Caco-2 (cell line): ENCODE measurements around the gene SRPK2. TPM values are rescaled to one million over a fixed set of nuclear protein-coding genes. Genes with fewer than 3 reads are reported as not detected.

Experiments
- BruUV-seq: library from RNA; stranded (reverse); fragments of 400-500 nt; replicated peaks from 2 replicates; lab custom pipeline; 2021; lab: Mats Ljungman, UMichigan
- CTCF ChIA-PET: fragments of 300-600 bp; sonication (Branson Sonifier 250); formaldehyde crosslinking; loops from one replicate; lab custom pipeline; 2022; ENCODE audit warnings: antibody characterized with exemption; lab: Charles Lee
- POLR2A ChIA-PET: fragments of 300-600 bp; sonication (Branson Sonifier 250); formaldehyde crosslinking; loops from one replicate; lab custom pipeline; 2022; ENCODE audit warnings: antibody characterized with exemption; lab: Charles Lee
- DNase-seq, 2 experiments: peaks; one replicate each; pipeline versions ENCODE4 v3.0.0 to v3.0.0-alpha.2; 2020 to 2022
- H3K27me3 ChIP-seq: replicated peaks from 2 replicates; pipeline ENCODE4 v1.6.0; 2011; ENCODE audit warnings: low read length; ENCODE audit not compliant: control insufficient read depth, insufficient read depth
- H3K36me3 ChIP-seq: 2 replicates; pipeline ENCODE4 v1.5.1; 2011; ENCODE audit warnings: low read length; ENCODE audit not compliant: control insufficient read depth, insufficient read depth
- H3K4me1 ChIP-seq: fragments of 250-450 bp; sonication (Bioruptor Pico); 2 replicates; pipeline ENCODE4 v1.5.1; 2020; ENCODE audit warnings: mild to moderate bottlenecking
- H3K4me3 ChIP-seq: 2 replicates; pipeline ENCODE4 v1.5.1; 2011; ENCODE audit warnings: low read depth, mild to moderate bottlenecking, control low read depth, low read length
- H3K9me3 ChIP-seq: fragments of 250-450 bp; sonication (Bioruptor Pico); 2 replicates; pipeline ENCODE4 v1.5.1; 2020; ENCODE audit warnings: mild to moderate bottlenecking, moderate library complexity
- H3K27ac Mint-ChIP-seq: one replicate; pipeline ENCODE4 v1.8.0; 2022; ENCODE audit warnings: mixed read lengths; ENCODE audit not compliant: unreplicated experiment
- H3K27me3 Mint-ChIP-seq: one replicate; pipeline ENCODE4 v1.8.0; 2022; ENCODE audit warnings: mixed read lengths; ENCODE audit not compliant: insufficient read depth, unreplicated experiment
- H3K36me3 Mint-ChIP-seq: one replicate; pipeline ENCODE4 v1.8.0; 2022; ENCODE audit warnings: mild to moderate bottlenecking, mixed read lengths; ENCODE audit not compliant: insufficient read depth, unreplicated experiment
- H3K4me1 Mint-ChIP-seq: one replicate; pipeline ENCODE4 v1.8.0; 2022; ENCODE audit warnings: low read depth, mixed read lengths; ENCODE audit not compliant: unreplicated experiment
- H3K4me3 Mint-ChIP-seq: one replicate; pipeline ENCODE4 v1.8.0; 2022; ENCODE audit warnings: mild to moderate bottlenecking, moderate library complexity, mixed read lengths; ENCODE audit not compliant: unreplicated experiment
- H3K9me3 Mint-ChIP-seq: one replicate; pipeline ENCODE4 v1.8.0; 2022; ENCODE audit warnings: mixed read lengths; ENCODE audit not compliant: unreplicated experiment
- CTCF ChIP-seq, 2 experiments: fragments of 200-600 bp in 1 of 2; IDR thresholded peaks; 1 replicate in 1 of 2; 2 replicates in 1 of 2; pipeline versions ENCODE4 v1.5.1 to v1.8.0; 2011 to 2022; ENCODE audit warnings: antibody characterized with exemption in 1 of 2, control low read depth in 1 of 2, inconsistent platforms in 1 of 2, low read depth in 1 of 2, low read length in 1 of 2, mild to moderate bottlenecking in 1 of 2, moderate library complexity in 1 of 2; ENCODE audit not compliant: insufficient read depth in 1 of 2, severe bottlenecking in 1 of 2, unreplicated experiment in 1 of 2
- intact Hi-C: fragments of 100-400 bp; cut with micrococcal nuclease; formaldehyde crosslinking; loops from one replicate; pipeline ENCODE4 v1.10.0; 2022; ENCODE audit not compliant: unreplicated experiment
- total RNA-seq: library from RNA; stranded (reverse); gene quantifications from 2 replicates; pipeline ENCODE4 v1.2.3, GENCODE V29; 2022

SRPK2 gene
- total RNA-seq, 1 experiment from 2014 or later: 39.9 TPM

- no peak overlapping the region for H3K4me3 ChIP-seq
- no peaks in the 10 kb centered on the region for H3K27me3 ChIP-seq
- H3K36me3 Mint-ChIP-seq: no peaks in the 10 kb centered on the region
- no peak overlapping the region for H3K27ac Mint-ChIP-seq
- BruUV-seq: no TSS peak
- DNase-seq: no peak
- ChIA-PET CTCF (no interaction called here), POLR2A (no interaction called here)
- no peaks in the 10 kb centered on the region for H3K27me3 Mint-ChIP-seq
- H3K4me1 ChIP-seq: no peaks in the 10 kb centered on the region; the same call in 1 of the 2 replicates
- no peaks in the 10 kb centered on the region for H3K4me1 Mint-ChIP-seq
- no peaks in the 10 kb centered on the region for H3K36me3 ChIP-seq
- intact Hi-C loops: no loop called here
- no peak overlapping the region for H3K4me3 Mint-ChIP-seq
- no peak for TF ChIP-seq CTCF (IDR thresholded peaks at IDR 0.05; ENCODE audit: insufficient read depth in 1 of 2, low read depth in 1 of 2, low read length in 1 of 2, severe bottlenecking in 1 of 2, unreplicated experiment in 1 of 2)
- no peaks in the 10 kb centered on the region for H3K9me3 Mint-ChIP-seq
- H3K9me3 ChIP-seq: no peaks in the 10 kb centered on the region
Measured at GRCh38 chr7:105245398-105246114, 143.2 kb downstream of the SRPK2 start.

GRCh38 chr7:105244594-105244993, 144.1 kb downstream of the SRPK2 start:
- H3K36me3 Mint-ChIP-seq: no peaks in the 10 kb centered on the region
- Histone ChIP-seq H3K4me1 (no peaks in the 10 kb centered on the region; the same call in 1 of the 2 replicates), H3K36me3 (no peaks in the 10 kb centered on the region), H3K4me3 (no peak overlapping the region), H3K9me3 (no peaks in the 10 kb centered on the region), H3K27me3 (no peaks in the 10 kb centered on the region)
- H3K4me3 Mint-ChIP-seq: no peak overlapping the region
- no peaks in the 10 kb centered on the region for H3K9me3 Mint-ChIP-seq
- ChIA-PET POLR2A (no interaction called here), CTCF (no interaction called here)
- intact Hi-C loops: no loop called here
- H3K27me3 Mint-ChIP-seq: no peaks in the 10 kb centered on the region
- no peaks in the 10 kb centered on the region for H3K4me1 Mint-ChIP-seq
- TF ChIP-seq CTCF (IDR thresholded peaks at IDR 0.05; ENCODE audit: insufficient read depth in 1 of 2, low read depth in 1 of 2, low read length in 1 of 2, severe bottlenecking in 1 of 2, unreplicated experiment in 1 of 2): no peak
- BruUV-seq: no TSS peak
- no peak overlapping the region for H3K27ac Mint-ChIP-seq
- no peak for DNase-seq

GRCh38 chr7:105241198-105241597, 147.5 kb downstream of the SRPK2 start:
- ChIA-PET CTCF (no interaction called here), POLR2A (no interaction called here)
- H3K27me3 Mint-ChIP-seq: no peaks in the 10 kb centered on the region
- no peak overlapping the region for H3K4me3 Mint-ChIP-seq
- no peaks in the 10 kb centered on the region for H3K9me3 ChIP-seq
- TF ChIP-seq CTCF (IDR thresholded peaks at IDR 0.05; ENCODE audit: insufficient read depth in 1 of 2, low read depth in 1 of 2, low read length in 1 of 2, severe bottlenecking in 1 of 2, unreplicated experiment in 1 of 2): no peak
- no peaks in the 10 kb centered on the region for H3K36me3 Mint-ChIP-seq
- no peaks in the 10 kb centered on the region for H3K9me3 Mint-ChIP-seq
- no peaks in the 10 kb centered on the region for H3K27me3 ChIP-seq
- H3K27ac Mint-ChIP-seq: no peak overlapping the region
- H3K4me1 ChIP-seq: no peaks in the 10 kb centered on the region
- no peaks in the 10 kb centered on the region for H3K36me3 ChIP-seq
- no peak overlapping the region for H3K4me3 ChIP-seq
- BruUV-seq: no TSS peak
- H3K4me1 Mint-ChIP-seq: no peaks in the 10 kb centered on the region
- no peak for DNase-seq
- intact Hi-C loops: no loop called here
